Activated naive CD8-positive, alpha-beta T cell treated with anti-CD3 and anti-CD28 coated beads for 36 hours (primary cell): ENCODE data around the gene SMC1B. TPM values are rescaled to one million over a fixed set of nuclear protein-coding genes. Genes with fewer than 3 reads are reported as not detected.
A peak's percentile ranks its signal among the peaks of the same experiment; 100 is the strongest.
"Not testable (repeated sequence)": the region's sequence is repeated elsewhere in the genome, so short reads cannot be mapped to it uniquely, and the experiment has no call there.

Experiments
- DNase-seq: peaks from one replicate; pipeline ENCODE4 v3.0.0; 2021
- H3K27ac Mint-ChIP-seq: one replicate; pipeline ENCODE4 v1.8.0; 2022; ENCODE audit warnings: mild to moderate bottlenecking, moderate library complexity, mixed read lengths
- H3K27me3 Mint-ChIP-seq: one replicate; pipeline ENCODE4 v1.8.0; 2022; ENCODE audit warnings: mild to moderate bottlenecking, mixed read lengths
- H3K36me3 Mint-ChIP-seq: one replicate; pipeline ENCODE4 v1.8.0; 2021; ENCODE audit warnings: mild to moderate bottlenecking, mixed read lengths
- H3K4me1 Mint-ChIP-seq: one replicate; pipeline ENCODE4 v1.8.0; 2021; ENCODE audit warnings: mixed read lengths
- H3K4me3 Mint-ChIP-seq: one replicate; pipeline ENCODE4 v1.8.0; 2022; ENCODE audit warnings: mild to moderate bottlenecking, moderate library complexity, mixed read lengths
- H3K9me3 Mint-ChIP-seq: one replicate; pipeline ENCODE4 v1.8.0; 2022; ENCODE audit warnings: mixed read lengths
- total RNA-seq, 2 experiments: library from RNA; stranded (reverse); gene quantifications; one replicate each; pipeline ENCODE4 v1.2.3, GENCODE V29; 2021

The SMC1B gene
- total RNA-seq, 2 experiments from 2014 or later: 2.1 TPM

DNA sequence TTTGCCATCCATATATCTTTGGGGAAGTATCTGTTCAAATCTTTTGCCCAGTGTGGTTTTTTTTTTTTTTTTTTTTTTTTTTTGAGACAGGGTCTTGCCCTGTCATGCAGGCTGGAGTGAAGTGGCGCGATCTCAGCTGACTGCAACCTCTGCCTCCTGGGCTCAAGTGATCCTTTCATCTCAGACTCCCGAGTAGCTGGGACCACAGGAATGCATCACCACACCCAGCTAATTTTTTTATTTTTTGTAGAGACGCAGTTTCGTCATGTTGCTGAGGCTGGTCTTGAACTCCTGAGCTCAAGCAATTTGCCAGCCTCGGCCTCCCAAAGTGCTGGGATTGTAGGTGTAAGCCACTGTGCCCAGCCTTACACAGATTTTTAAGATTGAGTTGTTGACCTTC, 108.4 kb downstream of the SMC1B start:
- no peaks in the 10 kb centered on the region for H3K9me3 Mint-ChIP-seq
- H3K4me1 Mint-ChIP-seq: peaks cover 18% of the 10 kb centered on the region
- no peaks in the 10 kb centered on the region for H3K36me3 Mint-ChIP-seq
- DNase-seq: no peak
- H3K27ac Mint-ChIP-seq: no peak overlapping the region
- no peaks in the 10 kb centered on the region for H3K27me3 Mint-ChIP-seq
- no peak overlapping the region for H3K4me3 Mint-ChIP-seq

DNA sequence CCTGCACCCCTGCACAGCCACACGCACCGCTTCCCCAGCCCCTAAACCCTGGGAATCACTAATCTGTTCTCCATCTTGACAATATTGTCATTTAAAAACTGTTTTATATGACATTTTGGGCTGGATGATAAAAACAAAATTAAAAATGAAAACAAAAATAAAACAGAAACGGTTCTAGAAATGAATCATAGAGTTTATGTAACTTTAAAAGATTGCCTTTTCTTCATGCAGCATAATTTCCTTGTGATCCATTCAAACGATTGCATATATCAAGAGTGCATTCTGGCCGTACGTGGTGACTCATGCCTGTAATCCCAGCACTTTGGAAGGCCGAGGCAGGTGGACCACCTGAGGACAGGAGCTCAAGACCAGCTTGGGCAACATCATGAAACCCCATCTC, 110.2 kb downstream of the SMC1B start:
- Mint-ChIP-seq H3K4me1 (peaks cover 6% of the 10 kb centered on the region), H3K27ac (no peak overlapping the region), H3K9me3 (no peaks in the 10 kb centered on the region), H3K36me3 (no peaks in the 10 kb centered on the region), H3K4me3 (no peak overlapping the region), H3K27me3 (no peaks in the 10 kb centered on the region)
- DNase-seq: no peak

DNA sequence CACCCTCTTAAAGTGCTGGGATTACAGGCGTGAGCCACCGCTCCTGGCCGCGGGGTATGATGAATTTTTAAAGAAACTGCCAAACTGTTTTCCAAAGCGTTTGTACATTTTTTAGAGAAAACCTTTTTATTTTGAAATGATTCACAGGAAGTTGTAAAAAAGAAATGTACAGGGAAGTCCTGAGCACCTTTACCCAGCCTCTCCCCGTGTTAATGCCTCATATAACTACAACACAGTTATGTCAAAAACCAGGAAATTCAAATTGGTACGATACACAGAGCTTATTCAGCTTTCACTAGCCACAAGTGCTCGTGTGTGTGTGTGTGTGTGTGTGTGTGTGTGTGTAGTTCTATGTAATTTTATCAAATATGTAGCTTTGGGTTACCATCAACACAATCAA, 110.6 kb downstream of the SMC1B start:
- Mint-ChIP-seq H3K9me3 (no peaks in the 10 kb centered on the region), H3K27me3 (no peaks in the 10 kb centered on the region), H3K27ac (no peak overlapping the region), H3K4me1 (peaks cover 6% of the 10 kb centered on the region), H3K4me3 (no peak overlapping the region), H3K36me3 (no peaks in the 10 kb centered on the region)
- DNase-seq: no peak

DNA sequence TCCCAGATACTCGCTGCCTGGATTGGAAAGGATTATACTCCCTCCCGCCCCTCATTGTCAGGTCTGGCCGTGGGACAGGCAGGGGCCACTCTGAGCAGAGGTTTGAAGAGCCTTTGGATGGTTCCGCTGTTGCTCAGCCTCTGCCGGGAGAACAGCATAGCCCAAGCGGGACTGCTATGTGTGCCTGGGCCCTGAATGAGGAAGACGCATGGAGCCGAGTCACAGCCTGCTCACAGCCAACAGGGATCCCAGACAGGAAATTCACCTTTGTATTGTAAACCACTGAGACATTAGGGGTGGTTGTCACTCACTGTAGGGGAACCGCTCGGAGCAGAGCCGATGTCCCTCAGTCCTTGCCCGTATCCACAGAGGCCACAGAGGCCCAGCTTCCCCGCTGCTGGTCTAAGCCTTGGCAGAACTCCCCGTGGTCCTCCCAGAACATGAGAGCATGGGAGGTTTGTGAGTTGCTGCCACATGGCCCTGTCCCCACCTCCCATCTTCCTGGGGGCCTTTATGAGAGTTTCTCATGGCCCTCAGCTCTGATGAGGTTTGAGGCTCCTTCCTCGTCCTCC, 114.4 kb downstream of the SMC1B start:
- Mint-ChIP-seq H3K36me3 (no peaks in the 10 kb centered on the region), H3K27ac (no peak overlapping the region), H3K27me3 (no peaks in the 10 kb centered on the region), H3K4me1 (peaks cover 17% of the 10 kb centered on the region), H3K4me3 (no peak overlapping the region), H3K9me3 (no peaks in the 10 kb centered on the region)
- DNase-seq: no peak

DNA sequence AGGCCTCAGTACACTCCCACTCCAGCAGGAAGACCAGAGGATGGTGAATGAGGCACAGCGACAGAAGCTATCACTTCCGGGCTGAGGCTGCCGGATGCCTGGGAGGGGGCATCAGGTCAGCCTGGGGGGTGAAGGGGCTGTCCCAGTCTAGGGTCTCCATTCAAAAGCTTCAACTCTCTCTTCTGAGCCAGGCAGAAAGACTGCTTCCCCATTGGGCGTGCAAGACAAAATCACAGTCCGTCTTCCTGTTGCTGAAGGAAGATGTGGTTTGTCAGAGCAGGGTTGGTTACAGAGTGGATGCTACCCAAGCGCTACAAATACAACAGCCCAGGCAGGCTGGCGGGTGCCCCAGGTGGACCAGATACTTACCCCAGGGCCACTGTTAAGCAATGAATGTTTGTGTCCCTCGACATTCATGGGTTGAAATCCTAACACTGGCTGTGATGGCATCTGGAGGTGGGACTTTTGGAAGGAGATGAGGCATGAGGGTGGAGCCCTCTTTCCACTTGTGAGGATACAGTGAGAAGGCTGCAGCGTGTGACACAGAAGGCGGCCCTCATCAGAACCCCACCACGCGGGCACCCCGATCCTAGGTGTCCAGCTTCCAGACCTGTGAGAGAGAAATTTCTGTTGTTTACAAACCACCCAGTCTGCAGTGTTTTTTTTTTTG, 116.6 kb downstream of the SMC1B start:
- peak; percentile 15 for DNase-seq
- Mint-ChIP-seq H3K4me1 (peaks cover 10% of the 10 kb centered on the region), H3K27ac (peak overlapping the region; percentile 77), H3K4me3 (peak overlapping the region; percentile 29), H3K9me3 (no peaks in the 10 kb centered on the region), H3K27me3 (no peaks in the 10 kb centered on the region), H3K36me3 (no peaks in the 10 kb centered on the region)

DNA sequence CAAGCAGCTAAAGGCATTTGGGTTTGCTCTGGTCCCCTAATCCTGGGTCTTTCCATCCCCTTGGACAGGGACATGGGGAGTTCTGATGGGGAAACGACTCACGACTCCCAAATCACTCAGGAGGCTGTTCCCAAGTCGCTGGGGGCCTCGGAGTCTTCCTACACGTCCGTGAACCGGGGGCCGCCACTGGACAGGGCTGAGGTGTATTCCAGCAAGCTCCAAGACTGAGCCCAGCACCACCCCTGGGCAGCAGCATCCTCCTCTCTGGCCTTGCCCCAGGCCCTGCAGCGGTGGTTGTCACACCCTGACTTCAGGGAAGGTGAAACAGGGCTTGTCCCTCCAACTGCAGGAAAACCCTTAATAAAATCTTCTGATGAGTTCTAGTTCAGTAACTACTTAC, 117.9 kb downstream of the SMC1B start:
- Mint-ChIP-seq H3K27ac (no peak overlapping the region), H3K4me1 (peaks cover 10% of the 10 kb centered on the region), H3K9me3 (no peaks in the 10 kb centered on the region), H3K36me3 (no peaks in the 10 kb centered on the region), H3K27me3 (no peaks in the 10 kb centered on the region), H3K4me3 (no peak overlapping the region)
- no peak for DNase-seq

DNA sequence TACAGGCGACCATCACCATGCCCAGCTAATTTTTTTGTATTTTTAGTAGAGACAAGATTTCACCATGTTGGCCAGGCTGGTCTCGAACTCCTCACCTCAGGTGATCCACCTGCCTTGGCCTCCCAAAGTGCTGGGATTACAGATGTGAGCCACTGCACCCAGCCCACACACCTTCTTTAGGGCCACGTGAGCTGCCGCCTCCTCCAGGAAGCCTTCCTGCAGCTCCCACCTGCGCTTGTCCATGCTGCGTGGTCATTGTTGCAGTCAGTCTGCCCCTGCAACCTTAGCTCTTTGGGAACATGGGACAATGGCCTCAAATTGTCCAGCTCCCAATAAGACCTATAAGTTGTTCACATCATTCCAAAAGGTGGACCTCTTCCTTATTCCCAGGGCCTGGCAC, 118.4 kb downstream of the SMC1B start:
- not testable (repeated sequence) for H3K9me3 Mint-ChIP-seq, H3K27me3 Mint-ChIP-seq, DNase-seq, H3K4me3 Mint-ChIP-seq, H3K27ac Mint-ChIP-seq, H3K36me3 Mint-ChIP-seq
- peaks cover 10% of the 10 kb centered on the region for H3K4me1 Mint-ChIP-seq

Other genes with a start within 250 kb of the SMC1B start
- 100 to 1,000 TPM; 156 to 164 TPM for gene NUP50, start 249.7 kb downstream of the SMC1B start, total RNA-seq
- gene KIAA0930, start 172.7 kb downstream of the SMC1B start, total RNA-seq: 10 to 100 TPM; 28.0 to 28.6 TPM
- not detected for gene UPK3A, start 128.7 kb downstream of the SMC1B start, total RNA-seq
- gene FAM118A, start 103.7 kb downstream of the SMC1B start, total RNA-seq: 10 to 100 TPM; 25.4 to 26.4 TPM
- 1 to 10 TPM; 8.2 to 9.2 TPM for gene RIBC2, start 94 bp upstream of the SMC1B start, total RNA-seq
- under 1 TPM; 0.30 to 0.37 TPM for gene FBLN1, start 89.3 kb upstream of the SMC1B start, total RNA-seq